Chondrocyte (in vitro differentiated cells): ENCODE results near the gene SEPTIN11. TPM values are rescaled to one million over a fixed set of nuclear protein-coding genes. Genes with fewer than 3 reads are reported as not detected.

ENCODE experiments used
- DNase-seq: peaks from one replicate; pipeline ENCODE4 v3.0.0; 2021; ENCODE audit warnings: mixed read lengths, low spot score
- H3K27ac Mint-ChIP-seq: one replicate; pipeline ENCODE4 v1.8.0; 2021; ENCODE audit warnings: mild to moderate bottlenecking, moderate library complexity, mixed read lengths; ENCODE audit not compliant: unreplicated experiment
- H3K27me3 Mint-ChIP-seq: 2 replicates; pipeline ENCODE4 v1.8.0; 2021; ENCODE audit warnings: low read depth, mixed read lengths
- H3K36me3 Mint-ChIP-seq: 2 replicates; pipeline ENCODE4 v1.8.0; 2021; ENCODE audit warnings: low read depth, mixed read lengths
- H3K4me1 Mint-ChIP-seq: 2 replicates; pipeline ENCODE4 v1.8.0; 2021; ENCODE audit warnings: low read depth, mild to moderate bottlenecking, mixed read lengths
- H3K4me3 Mint-ChIP-seq: one replicate; pipeline ENCODE4 v1.8.0; 2021; ENCODE audit warnings: mild to moderate bottlenecking, moderate library complexity, mixed read lengths; ENCODE audit not compliant: unreplicated experiment
- H3K9me3 Mint-ChIP-seq: 2 replicates; pipeline ENCODE4 v1.8.0; 2021; ENCODE audit warnings: low read depth, mixed read lengths
- total RNA-seq: library from RNA; stranded (reverse); gene quantifications from 3 replicates; pipeline ENCODE4 v1.2.1, GENCODE V29; 2021
- TF ChIP-seq, protein P1 (sequence below): fragments of 200-600 bp; sonication (generic); IDR thresholded peaks from 2 replicates; pipeline ENCODE4 v1.5.0; 2021; ENCODE audit warnings: antibody characterized with exemption, mild to moderate bottlenecking, moderate library complexity

Gene SEPTIN11
- total RNA-seq, 1 donor from 2014 or later, result 718 TPM

DNA sequence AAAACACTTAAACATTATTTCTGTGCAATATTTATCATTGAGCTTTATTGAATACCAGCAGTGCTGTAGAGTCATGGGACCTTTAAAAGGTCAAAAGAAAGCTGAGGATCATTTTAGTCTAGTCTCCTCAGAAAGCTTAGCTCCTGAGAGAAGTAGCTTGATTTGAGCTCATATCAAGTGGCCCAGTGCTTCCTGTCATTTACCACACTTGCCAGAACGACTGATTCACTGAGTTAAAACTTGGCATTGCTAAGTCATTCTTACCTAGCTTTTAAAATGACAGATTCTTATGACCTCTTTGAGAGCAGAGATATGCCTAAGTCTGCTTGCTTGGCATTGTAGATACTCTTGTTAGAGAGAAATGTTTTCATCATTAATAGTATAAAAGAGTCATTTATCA lies 15.2 kb downstream of the SEPTIN11 start:
- H3K27ac Mint-ChIP-seq, result peak overlapping the region; percentile 22
- no peak overlapping the region for H3K4me3 Mint-ChIP-seq
- H3K4me1 Mint-ChIP-seq, result peaks cover 78% of the 10 kb centered on the region
- no peaks in the 10 kb centered on the region for H3K27me3 Mint-ChIP-seq
- peaks cover 4% of the 10 kb centered on the region for H3K9me3 Mint-ChIP-seq
- H3K36me3 Mint-ChIP-seq, result peaks cover 16% of the 10 kb centered on the region
- TF ChIP-seq, protein P1, sequence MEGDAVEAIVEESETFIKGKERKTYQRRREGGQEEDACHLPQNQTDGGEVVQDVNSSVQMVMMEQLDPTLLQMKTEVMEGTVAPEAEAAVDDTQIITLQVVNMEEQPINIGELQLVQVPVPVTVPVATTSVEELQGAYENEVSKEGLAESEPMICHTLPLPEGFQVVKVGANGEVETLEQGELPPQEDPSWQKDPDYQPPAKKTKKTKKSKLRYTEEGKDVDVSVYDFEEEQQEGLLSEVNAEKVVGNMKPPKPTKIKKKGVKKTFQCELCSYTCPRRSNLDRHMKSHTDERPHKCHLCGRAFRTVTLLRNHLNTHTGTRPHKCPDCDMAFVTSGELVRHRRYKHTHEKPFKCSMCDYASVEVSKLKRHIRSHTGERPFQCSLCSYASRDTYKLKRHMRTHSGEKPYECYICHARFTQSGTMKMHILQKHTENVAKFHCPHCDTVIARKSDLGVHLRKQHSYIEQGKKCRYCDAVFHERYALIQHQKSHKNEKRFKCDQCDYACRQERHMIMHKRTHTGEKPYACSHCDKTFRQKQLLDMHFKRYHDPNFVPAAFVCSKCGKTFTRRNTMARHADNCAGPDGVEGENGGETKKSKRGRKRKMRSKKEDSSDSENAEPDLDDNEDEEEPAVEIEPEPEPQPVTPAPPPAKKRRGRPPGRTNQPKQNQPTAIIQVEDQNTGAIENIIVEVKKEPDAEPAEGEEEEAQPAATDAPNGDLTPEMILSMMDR, result no peak
- DNase-seq, result no peak

DNA sequence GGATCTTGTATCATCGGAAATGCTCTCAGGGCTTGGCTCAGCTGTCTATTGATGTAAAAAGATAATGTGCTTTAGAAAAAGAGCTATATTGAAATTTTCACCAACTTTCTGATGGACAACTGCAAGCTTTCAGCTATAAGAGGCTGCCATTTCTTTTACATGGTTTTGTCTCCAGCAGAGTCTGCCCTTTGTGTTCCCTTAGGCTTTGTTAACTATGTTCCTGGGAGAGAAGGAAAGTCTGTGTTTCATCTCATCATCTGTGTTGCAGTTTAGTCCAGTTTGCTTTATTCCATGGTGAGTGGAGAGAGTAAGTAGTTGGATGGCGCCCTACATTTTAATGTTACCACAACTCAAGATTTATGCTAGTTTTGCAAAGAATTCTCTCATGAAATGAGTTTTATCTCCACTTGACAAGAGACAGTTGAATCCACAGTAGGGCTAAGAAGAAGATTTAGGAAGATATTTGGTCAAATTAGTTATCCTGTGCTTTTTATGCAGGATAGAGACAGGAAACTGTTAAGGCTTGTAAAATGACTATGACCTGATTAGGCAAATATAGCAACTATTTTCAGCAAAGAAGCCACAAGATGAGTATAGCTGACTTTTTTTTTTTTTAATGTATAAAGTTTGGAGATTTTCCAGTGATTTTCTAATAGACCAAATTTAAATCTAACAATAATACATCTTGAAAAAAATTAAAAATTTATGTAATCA lies 16.5 kb downstream of the SEPTIN11 start:
- Mint-ChIP-seq H3K4me1 (peaks cover 78% of the 10 kb centered on the region), H3K27ac (peak overlapping the region; percentile 8), H3K9me3 (peaks cover 4% of the 10 kb centered on the region), H3K27me3 (no peaks in the 10 kb centered on the region), H3K36me3 (peaks cover 14% of the 10 kb centered on the region), H3K4me3 (no peak overlapping the region)
- TF ChIP-seq, protein P1, result no peak
- DNase-seq, result no peak

DNA sequence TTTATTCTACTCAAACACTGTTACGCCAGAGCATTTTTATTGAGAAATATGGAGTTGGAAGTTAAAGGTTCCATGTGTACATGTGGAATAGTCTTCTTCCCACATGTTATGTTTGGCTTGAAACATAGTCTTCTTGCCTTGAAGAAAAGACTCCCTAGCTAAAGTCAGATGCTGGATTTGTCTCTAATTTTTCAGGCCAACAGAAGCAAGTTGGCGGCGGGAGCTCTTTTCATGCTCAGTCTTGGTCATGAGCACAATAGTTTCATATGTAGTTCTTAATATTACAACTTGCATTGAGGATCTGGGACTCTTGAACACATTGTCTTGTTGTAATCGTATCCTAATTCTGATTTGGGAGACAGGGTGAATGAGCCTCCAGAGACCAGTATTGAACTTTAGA lies 19.4 kb downstream of the SEPTIN11 start:
- peaks cover 76% of the 10 kb centered on the region for H3K4me1 Mint-ChIP-seq
- H3K27ac Mint-ChIP-seq, result peak overlapping the region; percentile 60
- H3K27me3 Mint-ChIP-seq, result no peaks in the 10 kb centered on the region
- no peak overlapping the region for H3K4me3 Mint-ChIP-seq
- TF ChIP-seq, protein P1, result no peak
- DNase-seq, result no peak
- H3K9me3 Mint-ChIP-seq, result peaks cover 4% of the 10 kb centered on the region
- peaks cover 17% of the 10 kb centered on the region for H3K36me3 Mint-ChIP-seq

DNA sequence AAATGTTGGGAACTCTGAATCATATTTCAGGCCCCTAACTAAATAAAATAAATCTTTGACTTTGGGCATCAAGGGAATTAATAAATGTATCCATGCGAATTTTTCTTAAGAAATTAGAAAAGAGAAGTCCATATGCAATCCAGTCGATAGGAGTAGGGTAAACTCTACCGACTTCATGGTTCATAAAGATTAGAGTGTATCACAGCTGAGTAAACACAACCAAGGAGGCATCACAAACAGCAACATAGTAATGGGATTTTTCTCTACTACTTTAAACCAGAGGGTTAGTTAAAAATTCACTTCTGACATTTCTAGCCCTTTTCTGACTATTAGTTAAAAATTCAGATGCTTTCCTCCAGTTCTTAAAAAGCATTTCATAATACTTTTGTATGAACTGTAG lies 19.9 kb downstream of the SEPTIN11 start:
- peaks cover 77% of the 10 kb centered on the region for H3K4me1 Mint-ChIP-seq
- H3K27me3 Mint-ChIP-seq, result no peaks in the 10 kb centered on the region
- H3K36me3 Mint-ChIP-seq, result peaks cover 18% of the 10 kb centered on the region
- no peak overlapping the region for H3K4me3 Mint-ChIP-seq
- peak overlapping the region; percentile 39 for H3K27ac Mint-ChIP-seq
- TF ChIP-seq, protein P1, result no peak
- DNase-seq, result no peak
- no peaks in the 10 kb centered on the region for H3K9me3 Mint-ChIP-seq

DNA sequence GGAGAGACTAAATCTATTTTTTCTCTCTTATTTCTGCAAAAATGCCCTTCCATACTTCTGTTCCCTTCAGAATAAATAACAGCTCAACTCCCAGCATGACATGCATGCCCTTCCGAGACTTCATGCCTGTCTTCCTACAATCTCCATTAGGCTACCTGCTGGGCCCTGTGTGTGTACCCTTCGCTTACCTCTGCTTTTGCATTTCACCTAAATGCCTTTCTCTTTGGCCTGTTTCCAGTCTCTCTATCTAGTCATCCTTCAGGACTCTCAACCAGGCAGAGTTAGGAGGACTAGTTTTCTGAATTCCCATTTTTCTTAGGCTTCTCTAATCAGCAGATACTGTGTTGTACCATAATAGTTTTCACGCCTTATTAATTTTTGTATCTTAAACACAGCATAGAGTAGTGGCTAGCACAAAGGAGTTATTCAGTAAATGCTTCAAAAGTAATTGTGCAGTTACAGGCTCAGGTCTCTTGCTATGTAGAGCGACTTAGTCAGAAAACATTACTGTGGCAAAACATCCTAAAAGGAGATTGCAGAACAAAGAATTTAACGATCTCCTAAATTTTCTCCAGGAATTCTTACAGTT lies 20.5 kb downstream of the SEPTIN11 start:
- H3K4me1 Mint-ChIP-seq, result peaks cover 79% of the 10 kb centered on the region
- H3K27ac Mint-ChIP-seq, result peak overlapping the region; percentile 74
- H3K4me3 Mint-ChIP-seq, result no peak overlapping the region
- H3K36me3 Mint-ChIP-seq, result peaks cover 20% of the 10 kb centered on the region
- no peak for DNase-seq
- no peaks in the 10 kb centered on the region for H3K27me3 Mint-ChIP-seq
- TF ChIP-seq, protein P1, result no peak
- H3K9me3 Mint-ChIP-seq, result no peaks in the 10 kb centered on the region
